Stimulated activated CD8-positive, alpha-beta memory T cell treated with anti-CD3 and anti-CD28 coated beads, Interleukin-7, amount 100 ng/mL, for 1 hour (primary cell): ENCODE results near the gene TRIM27.
"Not testable (repeated sequence)": the region's sequence is repeated elsewhere in the genome, so short reads cannot be mapped to it uniquely, and the experiment has no call there.

Experiments used
- DNase-seq, 2 donors: peaks; one replicate each; pipeline ENCODE4 v3.0.0-alpha.2; 2020; ENCODE audit warnings: low read depth in 2 of 2

TRIM27 gene

DNA sequence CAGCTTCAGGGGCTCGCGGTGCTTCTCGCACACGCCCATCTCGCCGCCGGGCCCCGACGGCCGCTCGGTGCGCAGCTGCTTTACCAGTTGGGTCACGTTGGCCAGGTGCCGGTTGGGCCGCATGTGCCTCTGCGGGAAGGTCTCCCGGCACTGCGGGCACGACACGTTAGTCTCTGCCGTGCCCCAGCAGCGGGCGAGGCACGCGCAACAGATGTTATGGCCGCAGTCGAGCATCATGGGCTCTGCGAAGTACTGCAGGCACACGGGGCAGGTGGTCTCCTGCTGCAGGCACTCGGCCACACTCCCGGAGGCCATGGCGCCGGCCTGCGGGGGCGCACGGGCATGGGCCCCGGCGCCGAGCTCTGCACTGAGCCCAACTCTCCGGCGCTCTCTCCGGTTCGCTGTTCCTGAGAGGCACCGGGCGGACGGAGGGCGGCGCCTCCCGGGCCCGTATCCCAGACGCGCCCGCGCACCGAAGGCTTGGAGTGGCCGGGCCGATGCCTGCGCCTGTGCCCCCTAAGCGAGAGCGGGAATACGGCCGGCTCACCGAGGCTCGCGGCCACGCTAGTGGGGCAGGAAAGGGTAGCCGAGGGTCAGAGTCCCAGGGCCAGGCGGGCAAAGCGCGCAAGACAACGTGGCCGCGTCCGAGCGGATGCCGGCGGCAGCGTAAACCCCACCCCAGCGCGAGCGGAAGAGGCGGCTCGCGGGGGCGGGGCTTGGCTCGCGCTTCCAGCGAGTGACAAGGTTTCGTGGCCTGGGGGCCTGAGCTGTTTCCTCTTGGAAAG is at the start of gene TRIM27:
Gene TRIM27, minus strand, starts transcription at position 668 of the 785 bp plus-strand sequence. Its CDS starts 353 bp downstream, at position 315.
- DNase-seq = peak; percentile 45 to 57

DNA sequence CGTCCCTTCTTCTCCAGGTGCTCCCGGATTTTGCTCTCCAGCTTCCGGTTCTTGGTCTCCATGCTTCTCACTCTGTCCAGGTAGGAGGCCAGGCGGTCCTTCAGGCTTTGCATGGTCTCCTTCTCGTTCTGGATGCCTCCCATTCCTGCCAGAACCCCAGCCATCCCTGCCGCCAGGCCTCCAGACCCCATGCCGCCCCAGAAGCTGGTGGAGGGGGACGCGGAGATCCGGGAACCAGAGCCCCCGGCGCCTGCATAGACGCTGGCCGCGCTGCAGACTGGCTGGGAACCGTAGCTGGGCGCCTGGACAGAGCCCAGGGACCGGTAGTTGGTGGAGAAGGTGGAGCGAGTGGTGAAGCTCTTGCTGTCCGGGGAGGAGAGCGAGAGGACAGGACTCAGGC is 46.3 kb upstream of the TRIM27 start:
- not testable (repeated sequence) for DNase-seq

DNA sequence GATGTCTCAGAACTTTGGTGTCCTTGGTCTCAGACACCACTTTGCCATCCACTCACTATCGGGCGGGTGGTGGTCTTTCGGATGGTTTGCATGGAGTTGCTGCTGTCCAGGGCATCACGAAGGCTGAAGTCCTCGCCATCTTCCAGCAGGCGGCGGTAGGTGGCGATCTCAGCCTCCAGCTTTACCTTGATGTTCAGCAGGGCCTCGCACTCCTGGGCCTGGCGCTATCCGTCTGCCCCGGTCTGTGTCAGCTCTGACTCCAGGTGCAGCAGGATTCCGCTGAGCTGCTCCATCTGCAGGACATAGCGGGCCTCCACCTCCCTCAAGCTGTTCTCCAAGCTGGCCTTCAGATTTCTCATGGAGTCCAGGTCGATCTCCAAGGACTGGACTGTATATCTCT is 45.3 kb upstream of the TRIM27 start:
- DNase-seq = no peak

GRCh38 chr6:28968476-28968875 is 44.7 kb upstream of the TRIM27 start:
- no peak for DNase-seq

GRCh38 chr6:28965706-28966105 is 41.9 kb upstream of the TRIM27 start:
- DNase-seq = no peak

GRCh38 chr6:28960846-28961500 is 37.2 kb upstream of the TRIM27 start:
- DNase-seq = no peak

GRCh38 chr6:28958561-28959243 is 34.9 kb upstream of the TRIM27 start:
- not testable (repeated sequence) for DNase-seq

GRCh38 chr6:28957795-28958314 is 34.1 kb upstream of the TRIM27 start:
- not testable (repeated sequence) for DNase-seq

DNA sequence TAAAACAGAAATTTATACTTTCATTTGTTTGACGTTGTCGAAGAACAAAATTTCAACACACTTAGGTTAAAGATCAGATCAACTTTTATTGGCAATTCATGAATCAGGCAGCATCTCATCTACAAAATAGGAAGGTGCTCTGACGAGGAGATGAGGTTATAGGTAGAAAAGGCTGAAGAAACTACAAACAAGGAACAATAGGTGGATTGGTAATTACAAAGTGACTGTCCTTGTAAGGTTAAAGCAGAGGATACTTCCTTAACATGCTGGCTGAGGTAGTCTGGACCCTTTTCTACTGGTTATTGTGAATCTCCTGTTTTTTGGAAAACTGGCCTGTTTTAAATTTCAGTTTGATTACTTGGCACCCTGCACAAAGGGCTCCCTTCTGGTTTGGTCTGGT is 32.5 kb upstream of the TRIM27 start:
- no peak for DNase-seq

- DNase-seq = no peak
Observed at GRCh38 chr6:28953585-28954258, 29.9 kb upstream of the TRIM27 start.

GRCh38 chr6:28953039-28953584 is 29.3 kb upstream of the TRIM27 start:
- DNase-seq = no peak

- DNase-seq = not testable (repeated sequence)
Observed at GRCh38 chr6:28949656-28950195, 25.9 kb upstream of the TRIM27 start.

GRCh38 chr6:28948782-28949486 is 25.1 kb upstream of the TRIM27 start:
- no peak for DNase-seq

DNA sequence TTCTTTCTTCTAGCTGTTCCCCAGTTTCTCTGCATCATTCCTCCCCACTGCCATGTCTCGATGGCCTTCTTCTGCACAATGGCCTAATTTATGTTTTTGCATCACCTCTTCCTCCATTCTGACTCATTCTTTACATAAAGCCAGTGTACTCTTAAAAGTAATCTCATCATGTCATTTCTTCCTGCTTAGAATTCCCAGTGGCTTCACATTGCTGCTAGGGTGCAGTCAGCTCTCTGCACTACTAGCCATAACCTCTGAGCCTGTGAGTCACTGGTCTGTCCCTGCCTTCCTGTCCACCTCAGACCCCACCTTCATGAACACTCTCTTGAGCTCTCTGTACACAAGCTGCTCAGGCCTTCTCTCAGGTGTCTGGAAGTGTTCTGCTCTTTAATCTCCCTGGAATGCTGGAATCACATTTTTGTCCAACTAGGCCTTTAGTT is 24.1 kb upstream of the TRIM27 start:
- DNase-seq = no peak

GRCh38 chr6:28947067-28947765 is 23.4 kb upstream of the TRIM27 start:
- no peak for DNase-seq

GRCh38 chr6:28945349-28945748 is 21.6 kb upstream of the TRIM27 start:
- no peak for DNase-seq

- peak in 1 of 2 donors; percentile 38 for DNase-seq
Observed at GRCh38 chr6:28944412-28944865, 20.7 kb upstream of the TRIM27 start.

DNA sequence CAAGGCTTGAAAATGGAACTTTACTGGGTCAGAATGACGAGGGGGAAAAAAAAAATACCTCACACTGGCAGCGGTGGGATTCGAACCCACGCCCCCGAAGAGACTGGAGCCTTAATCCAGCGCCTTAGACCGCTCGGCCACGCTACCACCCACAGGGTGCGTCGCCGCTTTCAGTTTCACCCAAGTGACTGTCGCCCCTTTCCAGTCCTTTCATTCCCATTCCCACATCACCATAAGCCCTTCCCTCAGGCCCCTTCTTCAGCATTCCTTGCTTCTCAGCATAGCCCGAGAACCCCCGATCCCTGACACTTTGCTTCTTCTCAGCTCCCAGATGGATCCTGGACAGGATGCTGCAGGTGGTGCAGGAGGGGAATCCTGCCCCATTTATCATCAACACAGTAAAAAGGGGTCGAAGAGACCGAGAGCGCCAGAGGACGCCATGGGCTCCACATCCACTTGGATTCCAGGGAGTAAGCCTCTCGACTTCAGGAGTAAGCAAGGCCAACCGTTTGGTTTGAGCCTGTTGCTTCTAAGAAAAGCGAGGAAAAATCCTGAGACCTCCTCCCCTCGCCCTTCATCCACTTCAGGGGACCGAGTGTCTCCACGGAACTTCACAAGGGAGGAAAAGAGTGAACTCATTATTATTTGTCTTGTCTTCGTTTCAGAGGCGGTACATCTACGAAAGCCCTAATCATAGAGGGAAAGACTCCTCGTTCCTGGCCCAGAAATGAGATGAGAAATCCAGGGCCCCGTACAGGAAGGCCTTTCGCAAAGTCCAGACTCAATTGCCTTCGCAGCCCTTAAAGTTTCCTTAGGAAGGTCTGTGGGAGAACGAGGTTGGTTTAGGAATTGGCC is 20.0 kb upstream of the TRIM27 start:
- DNase-seq = no peak

DNA sequence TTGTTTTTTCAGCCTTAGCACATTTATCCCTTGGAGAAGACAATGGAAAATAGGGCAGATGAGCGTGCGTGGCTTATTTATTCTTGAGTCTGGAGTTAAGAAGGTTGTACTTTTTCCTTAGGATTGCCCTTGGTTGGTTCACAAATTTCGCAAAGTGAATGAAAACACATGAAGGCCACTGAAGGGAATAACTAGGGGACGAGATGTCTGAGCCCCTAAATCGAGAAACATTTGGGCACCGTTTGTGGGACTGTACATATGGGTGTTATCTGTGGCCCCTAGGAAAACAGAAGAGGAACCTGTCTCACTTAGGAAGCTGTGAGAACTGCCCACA is 19.4 kb upstream of the TRIM27 start:
- DNase-seq = no peak
